Muscle layer of duodenum (tissue), 2 donors: ENCODE data around the gene SPRR2A.
"Not testable (repeated sequence)": the region's sequence is repeated elsewhere in the genome, so short reads cannot be mapped to it uniquely, and the experiment has no call there.

Experiments
- H3K27ac ChIP-seq: one replicate; pipeline ENCODE4 v1.7.0; 2013; ENCODE audit warnings: mild to moderate bottlenecking, low read length
- H3K27me3 ChIP-seq: one replicate; pipeline ENCODE4 v1.7.0; 2013; ENCODE audit warnings: low read depth, mild to moderate bottlenecking, control low read depth, low read length
- H3K36me3 ChIP-seq, 2 donors: one replicate each; pipeline ENCODE4 v1.7.0; 2013; ENCODE audit warnings: low read length in 2 of 2, control low read depth in 1 of 2, mild to moderate bottlenecking in 1 of 2; ENCODE audit not compliant: insufficient read depth in 2 of 2, control insufficient read depth in 1 of 2
- H3K4me1 ChIP-seq, 2 donors: one replicate each; pipeline ENCODE4 v1.7.0; 2013; ENCODE audit warnings: low read length in 2 of 2, mild to moderate bottlenecking in 2 of 2, control low read depth in 1 of 2, moderate library complexity in 1 of 2; ENCODE audit not compliant: insufficient read depth in 2 of 2, control insufficient read depth in 1 of 2
- H3K4me3 ChIP-seq, 2 donors: one replicate each; pipeline ENCODE4 v1.7.0; 2013; ENCODE audit warnings: low read length in 2 of 2, low read depth in 1 of 2, mild to moderate bottlenecking in 1 of 2
- H3K9me3 ChIP-seq, 2 donors: one replicate each; pipeline ENCODE4 v1.7.0; 2013; ENCODE audit warnings: low read length in 2 of 2, control low read depth in 1 of 2, mild to moderate bottlenecking in 1 of 2; ENCODE audit not compliant: control insufficient read depth in 1 of 2
- donor health status: healthy.

SPRR2A gene

GRCh38 chr1:153023109-153023508, 34.2 kb downstream of the SPRR2A start:
- H3K36me3 ChIP-seq = no peaks in the 10 kb centered on the region
- H3K27me3 ChIP-seq = no peaks in the 10 kb centered on the region
- H3K4me3 ChIP-seq = no peak overlapping the region
- H3K4me1 ChIP-seq = no peaks in the 10 kb centered on the region
- H3K9me3 ChIP-seq = no peaks in the 10 kb centered on the region
- no peak overlapping the region for H3K27ac ChIP-seq

GRCh38 chr1:153022340-153022739, 35.0 kb downstream of the SPRR2A start:
- not testable (repeated sequence) for H3K36me3 ChIP-seq, H3K4me1 ChIP-seq, H3K9me3 ChIP-seq, H3K27me3 ChIP-seq, H3K4me3 ChIP-seq, H3K27ac ChIP-seq

- H3K9me3 ChIP-seq, H3K36me3 ChIP-seq, H3K27me3 ChIP-seq, H3K4me3 ChIP-seq, H3K27ac ChIP-seq, H3K4me1 ChIP-seq: not testable (repeated sequence)
Measured at GRCh38 chr1:153021829-153022228, 35.5 kb downstream of the SPRR2A start.

GRCh38 chr1:153011235-153011758, 46.0 kb downstream of the SPRR2A start:
- H3K9me3 ChIP-seq, H3K27ac ChIP-seq, H3K4me3 ChIP-seq: not testable (repeated sequence)

More at GRCh38 chr1:153011235-153011758, 46.0 kb downstream of the SPRR2A start:
- H3K36me3 ChIP-seq, H3K27me3 ChIP-seq, H3K4me1 ChIP-seq: not testable (repeated sequence)
